Measurements from ENCODE around the gene SPEM2.

- TF ChIP-seq CTCF (IDR thresholded peaks at IDR 0.05) (no peak), EP300 (IDR thresholded peaks at IDR 0.05) (no peak), POLR2A (IDR thresholded peaks at IDR 0.05) (no peak)
These were observed 42.1 kb upstream of the SPEM2 start for GRCh38 chr17:7383371-7383741.

All from ovary (tissue), 3 donors.